MM.1S (cell line): ENCODE data around the gene GABARAP.

Source experiments
- DNase-seq: peaks from one replicate; pipeline ENCODE4 v3.0.0-alpha.2; 2015
- H2AFZ ChIP-seq: fragments of 300-600 bp; sonication (generic); 2 replicates; pipeline ENCODE4 v1.6.0; 2016; ENCODE audit warnings: antibody characterized with exemption, low read length
- H3F3A ChIP-seq: fragments of 300-600 bp; sonication (generic); 2 replicates; pipeline ENCODE4 v1.6.1; 2016; ENCODE audit warnings: mild to moderate bottlenecking, antibody characterized with exemption, low read length, moderate library complexity, mixed read lengths; ENCODE audit not compliant: insufficient read depth
- H3K27ac ChIP-seq: fragments of 300-600 bp; sonication (generic); 2 replicates; pipeline ENCODE4 v1.5.1; 2016; ENCODE audit warnings: mild to moderate bottlenecking, low read length
- H3K27me3 ChIP-seq: fragments of 300-600 bp; sonication (generic); replicated peaks from 2 replicates; pipeline ENCODE4 v1.6.0; 2016; ENCODE audit warnings: low read length; ENCODE audit not compliant: insufficient read depth
- H3K36me3 ChIP-seq: fragments of 300-600 bp; sonication (generic); replicated peaks from 2 replicates; pipeline ENCODE4 v1.6.1; 2016; ENCODE audit warnings: mild to moderate bottlenecking, low read length, mixed read lengths; ENCODE audit not compliant: insufficient read depth
- H3K4me1 ChIP-seq: fragments of 300-600 bp; sonication (generic); 2 replicates; pipeline ENCODE4 v1.6.1; 2016; ENCODE audit warnings: low read length, mixed read lengths
- H3K4me2 ChIP-seq: fragments of 300-600 bp; sonication (generic); 2 replicates; pipeline ENCODE4 v1.6.0; 2016; ENCODE audit warnings: low read depth, low read length
- H3K4me3 ChIP-seq: fragments of 300-600 bp; sonication (generic); 2 replicates; pipeline ENCODE4 v1.5.1; 2016; ENCODE audit warnings: low read length, mixed read lengths
- H3K79me2 ChIP-seq: fragments of 300-600 bp; sonication (generic); 2 replicates; pipeline ENCODE4 v1.6.1; 2016; ENCODE audit warnings: mixed run types, low read length, mixed read lengths
- H3K9ac ChIP-seq: fragments of 300-600 bp; sonication (generic); 2 replicates; pipeline ENCODE4 v1.6.1; 2016; ENCODE audit warnings: low read length, mixed read lengths
- H3K9me2 ChIP-seq: fragments of 300-600 bp; sonication (generic); replicated peaks from 2 replicates; pipeline ENCODE4 v1.6.1; 2016; ENCODE audit warnings: mild to moderate bottlenecking, low read length, mixed read lengths; ENCODE audit not compliant: insufficient read depth
- H3K9me3 ChIP-seq: fragments of 300-600 bp; sonication (generic); replicated peaks from 2 replicates; pipeline ENCODE4 v1.6.1; 2016; ENCODE audit warnings: mild to moderate bottlenecking, low read length, mixed read lengths; ENCODE audit not compliant: insufficient read depth
- H4K20me1 ChIP-seq: fragments of 300-600 bp; sonication (generic); 2 replicates; pipeline ENCODE4 v1.6.1; 2016; ENCODE audit warnings: mild to moderate bottlenecking, low read length, moderate library complexity, mixed read lengths; ENCODE audit not compliant: insufficient read depth
- CTCF ChIP-seq: fragments of 300-600 bp; sonication (generic); IDR thresholded peaks from 2 replicates; pipeline ENCODE4 v1.5.1; 2016; ENCODE audit warnings: antibody characterized with exemption, low read length, mixed read lengths
- EZH2 ChIP-seq: fragments of 300-600 bp; sonication (generic); optimal IDR thresholded peaks from 2 replicates; pipeline ENCODE3; 2017; ENCODE audit warnings: low read depth, mild to moderate bottlenecking, antibody characterized with exemption, low read length, mixed read lengths
- EZH2phosphoT487 ChIP-seq: fragments of 300-600 bp; sonication (generic); IDR thresholded peaks from 2 replicates; pipeline ENCODE4 v1.6.1; 2018; ENCODE audit warnings: antibody characterized with exemption, low read length

The GABARAP gene

DNA sequence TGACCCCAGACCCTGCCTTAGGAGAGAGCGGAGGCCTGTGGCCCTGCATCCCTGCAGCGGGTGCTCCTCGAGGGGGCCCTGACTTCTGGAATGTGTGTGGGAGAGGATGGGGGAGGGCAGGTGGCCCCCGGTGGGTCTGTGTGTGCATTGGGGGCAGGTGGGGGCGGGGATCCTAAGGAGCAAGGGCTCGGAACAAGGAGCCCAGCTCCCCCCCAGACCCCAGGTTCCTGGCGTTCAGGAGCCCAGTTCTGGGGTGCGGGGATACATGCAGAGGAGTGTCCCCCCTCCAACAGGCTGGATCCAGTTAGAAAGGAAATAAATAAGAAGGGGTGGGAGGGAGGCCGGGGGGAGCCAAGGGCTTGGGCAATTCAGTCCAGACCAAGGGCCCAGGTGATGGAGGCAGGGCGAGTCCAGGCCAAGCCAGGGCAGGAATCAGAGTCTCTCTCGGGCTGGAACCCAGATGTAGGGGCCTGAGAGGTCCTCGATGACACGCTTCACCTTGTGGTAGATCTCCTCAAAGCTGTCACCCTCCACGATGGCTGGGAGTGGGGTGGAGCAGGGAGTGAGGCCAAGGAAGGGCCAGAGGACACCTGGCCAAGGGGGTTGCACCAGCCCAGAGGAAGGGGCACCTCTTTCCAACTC, 51.9 kb downstream of the GABARAP start:
- Histone ChIP-seq H3K9ac (no peak overlapping the region), H2AFZ (no peak overlapping the region), H3K27ac (no peak overlapping the region), H3K4me1 (no peaks in the 10 kb centered on the region), H3F3A (no peaks in the 10 kb centered on the region), H4K20me1 (no peaks in the 10 kb centered on the region), H3K4me2 (no peak overlapping the region), H3K27me3 (peaks cover 64% of the 10 kb centered on the region), H3K4me3 (no peak overlapping the region), H3K79me2 (no peaks in the 10 kb centered on the region), H3K9me3 (no peaks in the 10 kb centered on the region), H3K36me3 (no peaks in the 10 kb centered on the region), H3K9me2 (no peaks in the 10 kb centered on the region)
- DNase-seq, result no peak
- no peak for TF ChIP-seq EZH2
- no peak for TF ChIP-seq CTCF
- TF ChIP-seq EZH2phosphoT487, result no peak
